Raji (cell line): ENCODE measurements around the gene ADGRV1.

Source experiments
- POLR2A ChIP-seq: IDR thresholded peaks from 2 replicates; pipeline ENCODE4 v1.6.1; 2011; ENCODE audit warnings: low read depth, low read length, control low read depth; ENCODE audit not compliant: insufficient read depth

ADGRV1 gene

DNA sequence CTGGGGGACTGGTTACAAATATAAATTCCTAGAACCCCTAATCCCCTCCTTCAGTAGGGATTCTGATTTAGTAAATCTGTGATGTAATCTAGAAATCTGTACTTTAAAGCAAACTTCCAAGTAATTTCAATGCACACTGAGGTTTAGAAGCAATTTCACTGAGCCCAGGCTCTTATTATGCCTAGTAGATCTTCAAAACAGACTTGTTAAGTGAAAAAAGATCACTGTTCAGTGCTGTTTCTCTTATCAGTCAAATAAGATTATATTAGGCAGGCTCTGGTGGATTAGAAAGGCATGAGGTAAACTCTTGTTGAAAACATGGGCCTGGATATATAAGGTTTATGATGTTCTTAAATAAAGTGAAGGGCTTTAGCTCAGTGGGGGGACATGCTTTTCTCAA is 293.9 kb downstream of the ADGRV1 start:
- no peak for TF ChIP-seq POLR2A

DNA sequence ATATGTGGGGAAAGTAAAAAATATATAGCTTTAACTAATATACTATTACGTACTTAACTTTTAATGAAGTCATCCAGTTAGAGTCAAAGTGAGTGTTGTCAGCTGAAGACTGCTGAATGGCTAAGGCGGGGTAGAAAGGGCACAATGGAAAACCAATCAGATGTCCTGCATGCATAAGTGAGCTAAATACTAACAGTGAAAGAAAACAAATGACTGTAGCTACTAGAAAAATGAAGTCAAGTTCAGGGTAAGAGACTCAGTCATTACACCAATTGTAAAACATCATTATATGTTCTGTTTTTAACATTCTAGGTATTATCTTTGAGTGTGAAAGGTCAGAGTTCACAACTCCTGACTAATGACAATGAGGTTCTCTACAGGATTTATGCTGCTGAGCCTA is 295.2 kb downstream of the ADGRV1 start:
- TF ChIP-seq POLR2A, result no peak

DNA sequence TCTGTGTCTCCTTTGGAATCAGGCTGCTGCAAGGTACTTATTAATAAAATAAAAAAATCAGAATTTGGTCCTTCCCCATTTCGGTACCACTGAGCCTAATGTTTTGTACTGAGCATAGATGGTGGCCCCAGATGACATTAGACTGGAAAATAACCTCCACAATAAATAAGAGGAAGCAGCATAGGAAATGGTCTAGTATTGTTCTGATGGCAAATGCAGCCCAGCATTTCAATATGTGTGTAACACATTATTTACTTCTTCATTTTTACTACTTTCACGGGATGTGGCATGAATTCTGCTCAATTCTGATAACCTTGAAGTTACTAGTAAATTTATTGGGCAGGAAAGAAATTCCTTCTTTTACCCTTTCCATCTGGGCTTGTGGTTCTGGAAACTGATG is 295.6 kb downstream of the ADGRV1 start:
- no peak for TF ChIP-seq POLR2A

DNA sequence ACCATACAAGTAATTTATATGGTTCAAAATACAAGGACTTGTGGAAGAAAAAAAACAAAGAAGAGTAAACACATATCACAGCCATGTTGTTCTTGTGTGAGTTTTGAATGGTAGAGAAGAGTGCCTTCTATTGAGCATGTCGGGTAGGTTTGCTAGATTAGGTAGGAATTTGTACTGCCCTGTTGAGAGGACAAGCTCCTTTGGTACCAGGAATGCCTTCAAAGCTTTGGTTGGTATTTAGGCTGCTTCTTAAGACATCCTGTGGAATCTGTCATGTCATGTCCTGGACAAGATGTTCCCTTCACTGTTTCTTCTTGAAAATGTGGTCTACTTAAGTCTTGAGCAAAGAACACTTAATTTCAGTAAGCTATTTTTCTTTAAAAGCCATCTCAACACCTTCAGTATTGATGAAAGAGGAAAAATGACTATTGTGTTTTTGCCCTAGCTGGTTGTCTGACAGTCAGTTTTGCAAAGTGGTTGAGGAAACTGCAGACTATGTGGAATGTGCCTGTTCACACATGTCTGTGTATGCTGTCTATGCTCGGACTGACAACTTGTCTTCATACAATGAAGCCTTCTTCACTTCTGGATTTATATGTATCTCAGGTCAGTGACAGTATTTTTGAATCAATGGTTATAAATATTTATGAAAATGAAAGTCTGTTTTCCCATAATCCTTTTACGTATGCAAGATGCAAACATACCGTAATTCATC is 296.9 kb downstream of the ADGRV1 start:
- TF ChIP-seq POLR2A, result no peak

DNA sequence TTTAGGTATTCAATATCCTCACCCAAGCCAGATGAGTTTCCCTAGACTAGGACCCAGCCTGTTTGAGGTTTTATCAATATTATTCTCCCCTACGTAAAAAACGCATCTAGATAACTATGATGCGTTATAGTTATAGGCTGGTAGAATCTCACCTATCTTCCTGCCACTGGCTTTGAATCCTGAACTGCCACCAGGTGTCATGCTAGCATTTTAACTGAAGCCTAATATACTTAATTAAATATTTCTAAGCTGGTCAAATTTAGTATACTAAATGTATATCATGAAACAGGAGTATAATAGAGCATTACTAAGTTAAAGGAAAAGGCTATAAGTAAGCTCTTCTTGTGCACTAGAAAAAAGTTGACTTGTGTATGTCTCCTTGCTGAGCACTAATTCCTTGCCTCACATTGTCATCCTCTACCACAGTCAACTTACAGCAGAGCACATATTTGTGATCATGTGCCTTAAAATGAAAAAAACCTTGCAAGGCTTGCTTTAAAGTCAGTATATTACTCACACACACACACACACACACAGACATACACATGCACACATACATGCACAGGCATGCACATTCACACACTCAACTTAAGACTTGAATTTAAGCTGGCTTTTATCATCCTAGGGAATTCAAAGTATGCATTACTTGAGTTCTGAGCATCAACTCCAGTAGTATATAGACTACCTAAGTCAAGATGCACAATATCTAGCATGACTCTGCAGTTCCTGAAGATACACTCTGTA is 303.4 kb downstream of the ADGRV1 start:
- TF ChIP-seq POLR2A, result no peak

DNA sequence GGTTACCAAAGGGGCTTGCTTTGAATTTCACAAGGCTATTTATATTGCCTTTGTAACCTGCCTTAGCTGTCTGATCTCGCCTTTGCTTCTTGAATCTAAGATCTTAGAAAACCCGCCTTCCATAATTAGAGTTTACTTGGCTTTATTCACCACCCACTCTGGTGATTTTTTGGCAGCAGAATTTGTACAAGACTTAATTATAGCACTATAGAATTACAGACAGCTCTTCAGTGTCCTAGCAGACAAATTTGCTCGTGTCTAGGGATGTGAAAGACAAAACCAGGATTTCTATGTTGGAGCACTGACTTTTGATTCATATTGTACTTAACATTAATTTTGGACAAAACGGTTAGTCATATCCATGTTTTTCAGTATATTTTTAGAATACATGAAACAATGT is 306.6 kb downstream of the ADGRV1 start:
- TF ChIP-seq POLR2A, result no peak

DNA sequence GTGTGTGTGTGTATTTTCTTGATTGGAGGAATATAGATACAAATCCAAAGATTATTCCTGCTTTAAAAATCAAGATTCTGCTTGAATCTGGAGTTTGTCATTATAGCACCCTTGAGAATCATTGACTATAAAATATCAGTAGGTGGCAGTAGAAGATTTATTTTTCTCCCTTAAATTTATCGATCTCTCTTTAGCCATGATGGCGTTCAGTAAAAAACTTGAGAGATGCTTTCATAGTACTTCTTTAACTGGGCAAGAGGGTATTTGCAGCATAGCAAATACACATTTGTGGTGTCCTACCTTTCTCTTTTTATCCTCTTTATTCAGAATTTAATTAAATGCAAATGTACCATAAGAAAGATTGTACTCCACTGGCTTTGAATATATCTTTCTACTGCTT is 307.7 kb downstream of the ADGRV1 start:
- TF ChIP-seq POLR2A, result no peak

DNA sequence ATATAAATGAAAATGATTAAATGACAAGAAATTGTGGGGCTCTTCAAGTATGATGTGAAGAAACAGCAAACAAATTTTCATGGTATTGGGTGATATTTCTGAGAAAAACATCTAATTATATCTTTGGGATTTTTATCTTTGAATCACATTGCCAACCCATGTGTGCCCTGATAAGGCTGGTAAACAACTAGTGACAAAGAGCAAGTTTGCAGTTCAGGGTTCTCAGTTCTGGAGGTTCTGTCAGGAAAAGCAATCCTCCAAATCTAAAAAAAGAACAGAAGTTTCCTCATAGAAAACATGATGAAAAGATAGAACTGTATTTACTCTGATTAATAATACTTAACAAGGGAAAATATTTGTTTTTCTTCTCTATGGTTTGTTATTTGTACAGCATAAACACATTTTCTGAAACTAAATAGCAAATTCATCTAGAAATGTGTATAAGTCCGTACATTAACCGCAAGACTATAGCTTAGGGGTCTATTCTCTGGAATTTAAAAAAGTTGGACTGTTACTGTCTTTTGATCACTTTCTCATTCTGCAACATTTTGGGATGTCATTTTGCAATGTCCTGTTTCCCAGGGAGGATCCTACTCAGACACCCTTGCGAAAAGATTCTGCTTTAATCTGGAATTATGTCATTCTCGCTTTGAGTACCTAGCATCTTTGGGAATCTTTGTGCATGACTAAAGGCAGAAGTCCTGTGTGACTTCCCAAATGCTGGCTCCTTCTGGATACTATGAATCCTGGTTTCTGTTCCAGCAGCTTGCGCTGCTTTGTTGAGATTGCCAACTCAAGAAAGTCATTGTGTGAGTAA is 308.5 kb downstream of the ADGRV1 start:
- no peak for TF ChIP-seq POLR2A

DNA sequence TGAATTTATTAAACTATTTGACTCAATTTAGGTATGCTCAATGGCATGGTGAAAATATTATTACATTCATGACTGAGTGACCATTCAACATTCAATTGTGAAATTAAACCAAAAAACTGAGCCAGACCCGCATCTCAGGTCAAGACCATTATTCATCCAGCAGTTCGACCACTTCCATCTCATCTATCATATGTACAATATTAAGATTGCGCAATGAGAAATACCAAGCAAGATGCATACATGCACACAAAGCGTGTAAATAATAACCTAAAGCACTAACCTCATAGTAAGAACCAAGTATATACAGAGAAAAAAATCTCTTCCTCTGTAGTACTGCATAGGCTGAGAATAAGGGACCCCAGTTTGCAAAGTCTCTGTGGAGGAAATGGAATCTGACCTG is 310.2 kb downstream of the ADGRV1 start:
- TF ChIP-seq POLR2A, result no peak

DNA sequence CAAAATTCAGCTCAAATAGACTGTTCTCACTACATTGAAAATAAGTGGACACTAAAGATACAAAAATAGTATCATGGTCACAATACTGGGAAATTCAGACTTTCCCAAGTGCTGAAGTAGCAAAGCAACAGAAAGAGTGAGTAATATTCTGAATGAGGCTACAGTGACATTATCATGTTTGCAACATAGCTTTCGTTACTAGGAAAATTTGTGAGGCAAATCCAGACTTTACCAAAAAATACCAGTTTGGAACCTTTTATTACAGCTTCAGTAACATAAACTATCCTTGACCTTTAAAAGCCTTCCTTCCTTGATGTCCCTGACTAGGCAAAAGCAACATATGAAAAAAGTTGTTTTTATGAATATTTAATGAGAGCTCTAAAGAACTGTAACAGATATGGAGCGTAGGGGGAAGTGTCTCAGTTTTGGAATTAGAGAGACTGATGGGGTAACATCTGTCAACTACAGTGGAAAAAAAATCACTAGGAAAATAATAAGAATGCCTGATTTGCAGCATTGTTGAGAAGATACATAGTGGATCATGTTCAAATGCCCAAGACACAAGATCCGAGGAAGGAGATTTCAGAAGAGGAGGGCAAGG is 312.9 kb downstream of the ADGRV1 start:
- TF ChIP-seq POLR2A, result no peak

DNA sequence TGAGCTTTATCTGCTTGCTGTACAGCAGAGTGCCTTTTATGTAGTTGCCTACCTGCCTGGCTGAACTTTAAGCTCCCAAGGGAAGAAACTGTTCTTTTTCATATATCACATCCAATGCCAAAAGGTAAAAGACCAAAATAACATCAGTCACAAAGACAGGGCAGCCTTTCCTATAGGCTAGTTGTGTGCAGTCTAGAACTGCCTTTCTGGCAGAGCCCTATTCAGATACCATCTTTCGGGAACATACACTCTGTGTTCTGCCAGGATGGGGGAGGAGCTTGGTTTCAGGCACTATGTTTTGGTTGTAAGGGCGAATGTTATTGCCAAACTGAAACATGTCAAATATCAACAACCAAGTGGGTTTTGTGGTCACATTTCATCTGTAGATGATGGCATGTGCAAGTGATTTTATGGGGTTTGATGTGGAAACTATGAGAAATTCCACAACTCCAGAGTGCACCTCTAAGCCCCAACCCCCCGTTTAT is 314.5 kb downstream of the ADGRV1 start:
- no peak for TF ChIP-seq POLR2A

DNA sequence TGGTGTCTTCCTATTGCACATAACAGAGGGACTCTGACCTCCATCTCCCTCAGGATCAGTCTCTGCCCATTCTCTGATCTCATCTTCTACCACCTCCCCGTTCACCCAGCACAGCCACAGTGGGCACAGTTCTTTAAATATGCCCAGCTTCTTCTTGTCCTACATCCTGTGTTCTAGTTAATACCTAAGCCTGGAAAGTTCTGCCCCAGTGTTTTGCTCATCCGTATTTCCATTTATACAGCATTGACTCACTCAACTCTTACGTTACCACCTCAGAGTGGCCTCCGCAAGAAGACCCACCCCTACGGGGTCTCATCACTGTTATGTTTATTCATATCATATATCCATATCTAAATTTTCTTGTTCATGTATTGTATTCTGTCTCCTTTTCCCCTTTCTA is 315.5 kb downstream of the ADGRV1 start:
- TF ChIP-seq POLR2A, result no peak

DNA sequence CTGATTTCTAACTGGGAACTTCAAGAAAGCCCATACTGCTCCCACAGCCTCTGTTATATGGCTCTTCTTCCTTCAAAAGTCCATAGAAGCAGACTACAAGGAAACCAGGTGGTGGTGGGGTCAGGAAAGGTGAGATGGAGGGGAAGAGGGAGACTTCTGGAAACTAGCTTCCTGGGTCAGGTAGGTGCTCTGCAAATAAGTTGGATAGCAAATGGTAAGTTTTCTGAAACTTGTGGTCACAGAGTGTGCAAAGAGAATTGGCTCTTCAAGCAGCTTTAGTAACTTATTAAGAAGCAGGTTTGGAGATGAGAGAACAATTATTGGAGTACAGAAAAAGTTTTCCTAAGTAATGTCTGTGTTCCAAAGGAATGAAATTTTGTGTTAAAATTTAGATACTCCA is 316.9 kb downstream of the ADGRV1 start:
- no peak for TF ChIP-seq POLR2A

DNA sequence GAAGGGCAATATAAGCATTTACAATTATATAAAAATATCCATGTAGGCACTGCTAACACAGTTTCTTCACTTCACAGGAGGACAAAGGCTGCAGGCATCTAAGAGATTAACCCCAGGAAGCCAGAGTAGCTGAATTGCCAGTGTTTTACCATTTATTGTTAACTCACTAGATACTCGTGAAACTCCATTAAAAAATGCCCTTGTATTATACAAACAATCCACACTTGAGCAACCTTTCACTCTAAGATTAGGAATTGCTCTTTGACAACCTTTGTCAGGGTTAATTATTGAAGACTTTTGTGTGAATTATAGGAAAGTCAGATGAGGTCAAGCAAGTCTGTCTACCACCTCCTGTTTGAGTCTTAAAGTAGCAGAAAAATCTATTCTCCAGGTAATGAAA is 317.8 kb downstream of the ADGRV1 start:
- TF ChIP-seq POLR2A, result no peak

DNA sequence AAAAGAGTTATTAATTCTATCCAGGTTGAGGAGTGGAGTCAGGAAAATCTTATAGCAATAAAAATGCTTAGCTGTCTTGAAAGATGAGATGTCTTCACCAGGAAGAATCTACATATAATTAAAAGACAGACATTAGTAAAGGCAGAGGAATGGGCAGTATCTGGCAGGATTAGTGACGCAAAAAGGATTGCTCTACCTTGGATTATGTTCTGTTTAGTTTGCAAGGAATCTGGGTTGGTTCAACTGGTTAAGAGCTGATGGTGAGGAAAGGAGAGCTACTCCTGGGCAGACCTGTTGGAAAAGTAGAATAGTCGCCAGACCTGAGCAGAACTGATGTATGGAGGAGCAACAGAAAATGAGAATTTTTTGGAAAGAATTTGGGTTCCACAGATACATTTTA is 318.5 kb downstream of the ADGRV1 start:
- no peak for TF ChIP-seq POLR2A
